ENCODE data around the gene GAD1. TPM values are rescaled to one million over a fixed set of nuclear protein-coding genes. Genes with fewer than 3 reads are reported as not detected.
A peak's percentile ranks its signal among the peaks of the same experiment; 100 is the strongest.

Gene GAD1
- total and polyA plus RNA-seq, 2 donors (not counting 3 experiments of a cell fraction or from before 2014, with no cell fraction given): 0.60 to 0.62 TPM

DNA sequence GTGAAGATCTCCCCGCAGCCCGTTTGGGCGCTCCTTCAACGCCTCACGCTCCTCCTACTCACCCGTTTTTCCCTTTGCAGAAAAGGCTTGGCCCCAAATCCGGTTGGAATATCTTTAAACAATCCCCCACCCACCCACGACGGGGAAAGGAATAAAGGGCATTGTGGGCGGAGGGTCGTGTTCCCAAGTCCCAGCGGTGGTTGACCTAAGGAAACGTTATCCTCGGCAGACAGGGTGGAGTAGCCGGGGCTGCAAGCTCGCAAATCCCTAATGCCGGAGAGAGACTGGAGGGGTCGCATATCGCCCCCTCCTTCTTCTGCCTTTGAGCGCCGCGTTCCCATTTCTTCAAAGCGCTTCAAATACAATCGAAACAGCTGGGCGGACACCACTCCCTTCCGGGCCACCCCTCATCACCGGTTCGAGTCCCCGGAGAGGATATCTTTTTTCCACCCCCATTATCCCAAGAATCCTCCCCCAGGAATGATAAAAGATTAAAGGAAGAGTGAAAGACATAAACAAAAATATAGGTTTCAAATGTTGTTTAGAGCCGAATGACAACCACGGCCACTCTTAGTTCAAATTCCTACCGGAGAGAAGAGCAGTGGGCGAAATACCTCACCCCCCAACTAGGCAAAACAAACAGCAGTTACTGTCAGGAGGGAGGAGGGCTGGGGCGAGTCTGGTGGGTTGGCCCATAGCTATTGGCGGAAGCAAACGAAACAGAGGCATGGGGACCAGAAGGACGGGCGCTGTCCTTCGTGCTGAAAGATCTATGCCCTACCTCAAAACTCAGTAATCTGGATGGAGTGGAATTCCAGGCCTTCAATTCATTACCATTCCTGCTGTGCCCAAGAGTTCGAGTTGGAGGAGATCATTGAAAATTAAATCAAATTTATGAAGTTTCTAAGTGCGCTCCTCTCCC, 2.8 kb upstream of the GAD1 start:
- no peaks in the 10 kb centered on the region for H3K9me1 ChIP-seq (replicated peaks; ENCODE audit: control insufficient read depth, extremely low read depth, insufficient read depth, low read length)
- H3K9ac ChIP-seq (replicated peaks; ENCODE audit: extremely low read depth, insufficient read depth, low read length): no peak overlapping the region
- DNase-seq (ENCODE audit: low read depth, low spot score): peak; percentile 33
- no peak overlapping the region for H3K27ac ChIP-seq (ENCODE audit: insufficient read depth, low read depth, low read length)
- intact Hi-C loops (cut with micrococcal nuclease): loop anchor here (2.0 to 5.0 kb wide), 2 partner anchors 327 to 882 kb away; no protein-coding TSS in a partner anchor
- H3K36me3 ChIP-seq (ENCODE audit: control insufficient read depth in 2 of 2, extremely low read depth in 1 of 2, insufficient read depth in 2 of 2, low read length in 2 of 2): no peaks in the 10 kb centered on the region
- dilution Hi-C loops (cut with MboI; ENCODE audit: extremely low pct_ligation_motif_present, low sequenced_read_pairs): no loop called here
- ChIA-PET CTCF (interaction anchor here (0.5 to 7.7 kb wide), 19 partner anchors 19 to 577 kb away, joined by 3 to 118 read pairs (median 5); partner anchors contain the start of gene ERICH2), POLR2A (no interaction called here)
- TF ChIP-seq POLR2AphosphoS5 (IDR thresholded peaks at IDR 0.05; ENCODE audit: insufficient read depth, low read depth, low read length) (no peak), JUN (IDR thresholded peaks at IDR 0.05; ENCODE audit: borderline replicate concordance, insufficient read depth, insufficient read length, low read depth) (no peak), EZH2 (IDR thresholded peaks at IDR 0.05; ENCODE audit: borderline replicate concordance, low read depth, low read length, severe bottlenecking) (peak; percentile 50)
- TF ChIP-seq, protein P1, sequence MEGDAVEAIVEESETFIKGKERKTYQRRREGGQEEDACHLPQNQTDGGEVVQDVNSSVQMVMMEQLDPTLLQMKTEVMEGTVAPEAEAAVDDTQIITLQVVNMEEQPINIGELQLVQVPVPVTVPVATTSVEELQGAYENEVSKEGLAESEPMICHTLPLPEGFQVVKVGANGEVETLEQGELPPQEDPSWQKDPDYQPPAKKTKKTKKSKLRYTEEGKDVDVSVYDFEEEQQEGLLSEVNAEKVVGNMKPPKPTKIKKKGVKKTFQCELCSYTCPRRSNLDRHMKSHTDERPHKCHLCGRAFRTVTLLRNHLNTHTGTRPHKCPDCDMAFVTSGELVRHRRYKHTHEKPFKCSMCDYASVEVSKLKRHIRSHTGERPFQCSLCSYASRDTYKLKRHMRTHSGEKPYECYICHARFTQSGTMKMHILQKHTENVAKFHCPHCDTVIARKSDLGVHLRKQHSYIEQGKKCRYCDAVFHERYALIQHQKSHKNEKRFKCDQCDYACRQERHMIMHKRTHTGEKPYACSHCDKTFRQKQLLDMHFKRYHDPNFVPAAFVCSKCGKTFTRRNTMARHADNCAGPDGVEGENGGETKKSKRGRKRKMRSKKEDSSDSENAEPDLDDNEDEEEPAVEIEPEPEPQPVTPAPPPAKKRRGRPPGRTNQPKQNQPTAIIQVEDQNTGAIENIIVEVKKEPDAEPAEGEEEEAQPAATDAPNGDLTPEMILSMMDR (IDR thresholded peaks at IDR 0.05; ENCODE audit: extremely low read depth in 1 of 2, insufficient read depth in 1 of 2, low read depth in 1 of 2, low read length in 2 of 2): no peak
- peaks cover 16% of the 10 kb centered on the region for H3K4me1 ChIP-seq (ENCODE audit: control insufficient read depth, extremely low read depth, insufficient read depth, low read length)
- H4K20me1 ChIP-seq (replicated peaks; ENCODE audit: control insufficient read depth, extremely low read depth, insufficient read depth, low read length): no peaks in the 10 kb centered on the region
- H3K4me2 ChIP-seq (ENCODE audit: insufficient read depth, low read length): no peak overlapping the region
- no TSS peak for BruUV-seq (replicated peaks)
- no peak for FAIRE-seq
- H3K79me2 ChIP-seq (ENCODE audit: control insufficient read depth, insufficient read depth, low read length): no peaks in the 10 kb centered on the region
- H3K4me3 ChIP-seq (replicated peaks in 1 of 3; ENCODE audit: insufficient read depth in 1 of 3, low read depth in 1 of 3, low read length in 3 of 3): no peak overlapping the region
- H3K9me3 ChIP-seq (replicated peaks; ENCODE audit: control insufficient read depth, insufficient read depth, low read length): no peaks in the 10 kb centered on the region
- no peak overlapping the region for H2AFZ ChIP-seq (ENCODE audit: low read depth, low read length)
- H3K27me3 ChIP-seq (ENCODE audit: control insufficient read depth in 2 of 2, insufficient read depth in 2 of 2, low read length in 2 of 2): peaks cover 44 to 52% of the 10 kb centered on the region in 2 experiments
